Lower leg skin (tissue), 3 donors: Measurements from ENCODE around the gene VPS52.

Experiments
- CTCF ChIP-seq, 3 donors: fragments of 450-650 bp; IDR thresholded peaks; one replicate each; pipeline ENCODE4 v1.5.1; 2016; ENCODE audit warnings: antibody characterized with exemption in 3 of 3, mild to moderate bottlenecking in 3 of 3, moderate library complexity in 2 of 3
- POLR2A ChIP-seq, 2 donors: fragments of 450-650 bp; IDR thresholded peaks; one replicate each; pipeline ENCODE4 v1.6.1; 2016 to 2017; ENCODE audit warnings: antibody characterized with exemption in 2 of 2, mild to moderate bottlenecking in 1 of 2, moderate library complexity in 1 of 2

GRCh38 chr6:33312361-33313104, 40.9 kb upstream of the VPS52 start:
- TF ChIP-seq CTCF (IDR thresholded peaks at IDR 0.05) (no peak), POLR2A (IDR thresholded peaks at IDR 0.05) (no peak)
